Embryonic facial prominence (tissue), 1 donor: ENCODE results near the gene MCTP2.

Experiments
- DNase-seq: peaks from one replicate; pipeline ENCODE4 v3.0.0-alpha.2; 2016; ENCODE audit errors: extremely low spot score

MCTP2 gene

GRCh38 chr15:94352636-94353487, 121.5 kb downstream of the MCTP2 start:
- no peak for DNase-seq

DNA sequence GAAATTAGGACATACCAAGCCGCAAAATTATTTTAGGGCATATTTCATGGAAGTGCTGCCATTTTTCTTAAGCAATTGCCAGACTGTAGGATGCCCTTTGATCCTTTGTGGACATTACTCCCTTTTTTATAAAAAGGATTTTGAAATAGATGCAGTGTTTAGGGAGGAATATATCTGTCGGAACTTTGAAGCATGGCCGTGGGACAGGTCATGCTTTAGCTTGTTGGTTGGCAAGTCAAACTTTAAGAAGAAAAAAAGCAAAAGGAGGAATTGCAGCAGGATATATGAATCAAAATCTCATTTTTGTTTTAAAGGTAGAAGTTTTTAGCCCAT, 122.1 kb downstream of the MCTP2 start:
- DNase-seq = no peak

DNA sequence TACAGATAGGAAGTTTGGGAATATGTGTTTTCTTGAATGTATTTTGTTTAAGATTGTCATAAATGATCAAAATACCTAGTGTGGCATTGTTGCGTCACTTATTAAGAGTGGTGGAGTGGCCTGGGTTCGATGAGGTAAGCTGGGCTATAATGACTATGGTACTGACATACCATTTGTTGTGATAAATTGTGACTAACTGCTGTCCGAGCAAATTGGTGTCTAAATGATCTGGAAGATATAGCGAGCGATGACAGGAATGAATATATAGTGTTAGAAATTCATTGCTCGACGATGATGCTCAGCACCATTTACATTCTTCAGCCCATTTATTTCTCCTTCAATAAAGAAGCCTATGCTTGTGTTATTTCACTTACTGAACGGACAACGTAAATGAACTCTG, 123.3 kb downstream of the MCTP2 start:
- no peak for DNase-seq

GRCh38 chr15:94359716-94360115, 128.4 kb downstream of the MCTP2 start:
- no peak for DNase-seq

- DNase-seq = no peak
Measured at GRCh38 chr15:94360251-94360685, 128.9 kb downstream of the MCTP2 start.

DNA sequence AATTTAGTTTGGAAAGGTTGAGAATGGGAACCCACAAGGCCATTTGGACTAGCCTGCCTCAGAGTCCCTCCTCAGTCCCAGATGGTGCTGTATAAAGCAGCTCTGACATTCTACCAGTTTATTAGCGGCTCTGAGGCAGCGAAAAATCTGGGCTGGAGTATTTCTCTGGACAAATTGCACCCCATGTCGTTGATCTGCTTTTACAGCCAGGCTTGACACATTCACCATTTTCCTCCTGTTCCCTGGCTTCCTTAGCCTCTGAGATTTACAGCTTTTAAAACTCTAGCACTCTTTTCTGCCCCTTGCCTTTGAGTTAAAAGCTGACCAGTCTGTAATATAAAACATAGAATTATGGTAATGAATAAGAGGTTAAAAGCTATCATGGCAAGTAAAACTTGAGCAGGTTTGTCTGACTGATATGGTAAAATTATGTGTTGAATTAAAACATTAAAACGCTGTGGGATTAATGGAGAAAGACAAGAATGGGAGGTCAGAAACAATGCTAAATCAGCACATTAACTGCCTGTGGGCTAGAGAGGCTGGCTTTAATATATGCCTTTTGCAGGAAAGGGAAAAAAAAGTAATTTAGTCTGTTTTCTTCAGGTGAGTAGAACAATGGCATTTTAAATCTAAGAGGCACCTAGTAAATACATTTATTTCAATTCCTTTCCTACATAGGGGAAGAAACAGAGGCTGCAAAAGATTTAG, 131.2 kb downstream of the MCTP2 start:
- no peak for DNase-seq

DNA sequence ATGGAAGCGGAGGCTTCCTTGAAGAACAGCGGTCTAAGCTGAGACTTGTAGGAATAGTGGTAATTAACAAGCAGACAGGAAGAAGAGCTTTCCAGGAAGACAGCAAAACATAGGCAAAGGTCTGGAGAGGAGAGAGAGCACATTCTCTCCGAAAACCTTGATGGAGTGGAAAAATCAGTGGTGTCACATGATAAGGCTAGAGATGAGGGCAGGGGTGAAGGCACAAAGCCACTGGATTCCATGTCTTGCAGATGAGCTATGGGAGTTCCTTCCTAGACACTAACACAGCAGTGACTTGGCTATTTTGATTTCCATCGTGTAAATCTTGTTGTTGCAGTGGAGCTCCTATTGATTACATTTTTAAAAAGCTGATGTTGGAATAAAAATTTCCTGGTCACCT, 132.0 kb downstream of the MCTP2 start:
- DNase-seq = no peak

DNA sequence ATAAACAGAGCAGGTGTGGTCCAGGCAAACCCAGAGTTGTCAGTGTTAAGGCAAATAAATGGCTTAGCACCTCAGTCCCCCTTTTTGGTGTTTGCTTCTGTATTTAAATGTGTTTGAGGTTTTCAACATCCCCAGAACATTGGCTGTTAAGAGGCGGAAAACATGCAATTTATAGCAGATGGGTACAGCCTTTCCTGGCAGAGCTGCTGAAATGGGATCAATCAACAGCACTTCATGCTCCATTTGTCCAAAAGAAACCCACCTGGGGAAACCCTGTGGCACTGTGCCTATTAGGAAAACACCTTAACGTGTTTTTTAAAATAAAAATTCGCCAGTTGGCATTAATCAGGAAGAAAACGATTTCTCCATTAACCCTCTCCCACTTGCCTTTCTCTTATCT, 135.4 kb downstream of the MCTP2 start:
- no peak for DNase-seq

GRCh38 chr15:94367726-94368535, 136.6 kb downstream of the MCTP2 start:
- no peak for DNase-seq

- no peak for DNase-seq
Measured at GRCh38 chr15:94370206-94370935, 139.0 kb downstream of the MCTP2 start.

DNA sequence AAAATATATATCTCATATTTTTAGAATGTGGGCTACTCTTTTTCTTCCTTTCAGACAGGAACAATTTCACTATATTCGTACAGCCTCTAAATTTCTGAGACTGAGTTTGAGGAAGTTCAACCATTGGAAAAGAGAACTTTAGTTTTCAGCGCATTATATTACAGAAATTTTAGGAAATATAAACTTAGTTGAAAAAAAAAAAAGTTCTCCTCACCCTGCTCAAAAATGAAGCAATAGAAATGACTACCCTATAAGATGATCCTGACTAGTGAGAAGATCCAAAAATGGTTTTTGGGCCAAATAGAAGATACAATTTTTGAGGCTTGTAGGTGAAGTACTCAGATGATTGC, 139.6 kb downstream of the MCTP2 start:
- no peak for DNase-seq

DNA sequence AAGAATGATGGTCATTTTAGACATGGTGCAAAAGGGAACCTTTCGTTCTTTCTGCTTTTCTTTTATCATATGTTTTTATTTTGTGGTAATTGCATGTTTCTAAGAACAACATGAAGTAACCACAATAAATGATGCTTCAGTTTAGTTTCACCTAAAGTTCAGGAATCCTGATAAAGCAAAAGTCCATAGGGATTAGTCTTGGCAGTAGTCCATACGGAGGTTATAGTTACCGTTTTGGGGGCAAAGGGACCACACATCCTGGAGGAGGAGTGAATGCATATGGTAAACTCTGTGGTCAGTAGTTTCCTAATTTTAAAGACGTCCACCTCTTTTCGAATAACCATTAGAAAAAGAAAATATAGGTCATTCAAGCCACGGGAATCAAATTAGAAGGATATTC, 141.5 kb downstream of the MCTP2 start:
- DNase-seq = no peak

DNA sequence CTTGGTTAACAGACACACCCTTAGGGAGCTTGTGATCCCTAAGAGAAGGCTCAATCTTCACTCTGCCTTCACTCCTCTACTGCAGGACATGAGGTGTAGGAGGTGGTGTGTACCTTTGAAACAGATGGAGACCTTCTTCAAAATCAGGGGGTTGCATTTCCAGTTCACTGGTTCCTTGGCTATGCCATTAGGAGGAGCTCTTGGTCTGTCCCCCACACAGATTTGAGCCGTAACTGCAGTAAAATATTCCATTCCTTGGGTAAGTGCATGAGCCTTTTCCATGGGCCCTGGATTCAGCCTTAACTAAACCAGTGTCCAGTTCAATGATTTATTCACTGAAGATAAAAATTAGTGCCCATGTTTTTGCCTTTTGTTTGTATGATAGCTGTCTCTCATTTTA, 144.6 kb downstream of the MCTP2 start:
- no peak for DNase-seq

DNA sequence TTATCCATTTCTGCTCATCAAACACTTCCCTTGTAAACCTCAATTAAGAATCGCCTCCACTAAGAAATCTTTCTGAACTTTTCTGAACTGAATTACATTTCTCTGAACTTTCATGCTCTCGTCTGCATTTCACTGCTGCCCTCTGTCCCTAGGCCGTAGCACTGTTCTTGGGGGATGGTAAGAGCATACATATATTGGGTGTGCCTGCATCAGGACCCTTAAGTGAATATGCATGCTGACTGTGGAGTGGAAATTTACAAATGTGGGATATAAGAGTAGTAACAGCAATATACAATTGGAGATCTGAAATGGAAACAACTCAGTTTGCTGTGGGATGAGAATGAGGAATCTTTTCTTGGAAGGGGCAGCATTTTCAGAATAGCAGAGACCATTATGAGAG, 148.6 kb downstream of the MCTP2 start:
- no peak for DNase-seq

GRCh38 chr15:94380798-94381197, 149.4 kb downstream of the MCTP2 start:
- no peak for DNase-seq

GRCh38 chr15:94381384-94381783, 150.0 kb downstream of the MCTP2 start:
- no peak for DNase-seq

- DNase-seq = no peak
Measured at GRCh38 chr15:94383041-94383440, 151.7 kb downstream of the MCTP2 start.

- DNase-seq = no peak
Measured at GRCh38 chr15:94383706-94384105, 152.3 kb downstream of the MCTP2 start.

GRCh38 chr15:94385441-94385840, 154.1 kb downstream of the MCTP2 start:
- no peak for DNase-seq

- no peak for DNase-seq
Measured at GRCh38 chr15:94386351-94386750, 155.0 kb downstream of the MCTP2 start.

DNA sequence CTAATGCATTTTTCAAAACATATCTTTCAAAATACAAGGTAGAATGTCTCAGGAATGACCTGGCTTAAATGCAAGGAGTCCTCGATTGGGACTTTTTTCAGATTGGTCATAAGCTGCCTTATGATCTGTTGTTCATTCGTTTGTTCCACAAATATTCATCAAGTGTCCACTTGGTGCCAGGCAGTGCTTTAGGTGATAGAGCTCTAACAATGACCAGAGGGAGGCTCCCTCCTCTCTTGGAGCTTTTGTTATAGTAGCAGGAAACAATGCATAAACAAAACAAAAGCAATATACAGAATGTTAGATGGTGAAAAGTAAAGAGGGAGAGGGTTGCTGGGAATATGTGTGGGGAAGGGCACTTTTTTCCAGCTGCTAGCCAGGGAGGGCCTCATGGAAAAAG, 156.1 kb downstream of the MCTP2 start:
- no peak for DNase-seq

GRCh38 chr15:94387849-94388441, 156.6 kb downstream of the MCTP2 start:
- no peak for DNase-seq
